ENCODE measurements around the gene TRA2B. TPM values are rescaled to one million over a fixed set of nuclear protein-coding genes. Genes with fewer than 3 reads are reported as not detected.

TRA2B gene
- total and polyA plus RNA-seq, 2 of the 8 experiments (the other 6 are each of a cell fraction or from before 2014, with no cell fraction given) = 206 to 274 TPM

GRCh38 chr3:185934767-185935464 lies 2.9 kb downstream of the TRA2B start:
- peaks cover 12% of the 10 kb centered on the region; the same call in 1 of the 2 replicates for H3K23me2 ChIP-seq (ENCODE audit: low read depth, low read length)
- H2AK5ac ChIP-seq (ENCODE audit: low read depth, low read length) = no peak overlapping the region
- no peak overlapping the region for H2BK20ac ChIP-seq (ENCODE audit: low read length)
- H4K91ac ChIP-seq (replicated peaks; ENCODE audit: insufficient read length, low read length) = no peak overlapping the region
- H3K79me2 ChIP-seq (ENCODE audit: control insufficient read depth in 1 of 2, insufficient read depth in 2 of 2, low read length in 2 of 2) = peaks cover 74 to 80% of the 10 kb centered on the region in 2 experiments
- 8% methylated on average over 8 of the region's 8 CpGs; no CpG with 5 or more reads in 1 of the 2 experiments for WGBS, 2 experiments (ENCODE audit: extremely low coverage in 1 of 2, insufficient coverage in 1 of 2, insufficient read length in 1 of 2, insufficient replicate concordance in 2 of 2, low coverage in 1 of 2, low lambda C conversion rate in 2 of 2, missing lambda C conversion rate in 1 of 2)
- ChIA-PET CTCF (ENCODE audit: partially characterized antibody) (no interaction called here), POLR2A (ENCODE audit: partially characterized antibody) (interaction anchor here (0.8 to 3.9 kb wide), 12 partner anchors 9 to 149 kb away, joined by 3 to 171 read pairs (median 5); partner anchors contain the start of gene IGF2BP2)
- no peak overlapping the region for H2BK120ac ChIP-seq (replicated peaks; ENCODE audit: low read depth, low read length)
- H4K5ac ChIP-seq (ENCODE audit: insufficient read length, low read depth, low read length) = no peak overlapping the region
- FAIRE-seq (no peak), DNase-seq (ENCODE audit: low read depth in 1 of 2, low spot score in 2 of 2) (no peak)
- H3K4me2 ChIP-seq (ENCODE audit: insufficient read depth in 1 of 2, low read depth in 2 of 2, low read length in 2 of 2) = peak overlapping the region; percentile 81 to 87
- TF ChIP-seq CEBPB (IDR thresholded peaks at IDR 0.05; ENCODE audit: low read depth, low read length) = peak; percentile 60; the same call in 1 of the 2 replicates
- no peak for TF ChIP-seq KDM5A (IDR thresholded peaks at IDR 0.05; ENCODE audit: low read length)
- no peak for TF ChIP-seq KDM4A (IDR thresholded peaks at IDR 0.05; ENCODE audit: low read depth, low read length, severe bottlenecking)
- TF ChIP-seq TAF7 (optimal IDR thresholded peaks at IDR 0.05; ENCODE audit: borderline replicate concordance, low read depth, low read length) = peak; percentile 36
- no peak for TF ChIP-seq SIRT6 (IDR thresholded peaks at IDR 0.05; ENCODE audit: low read length)
- no peak overlapping the region for H3K27ac ChIP-seq (ENCODE audit: low read depth, low read length)
- no peak overlapping the region for H2BK15ac ChIP-seq (ENCODE audit: low read length)
- H4K8ac ChIP-seq (ENCODE audit: extremely low read depth, insufficient read depth, low read length) = no peak overlapping the region
- H3K23ac ChIP-seq (ENCODE audit: insufficient read length) = no peak overlapping the region
- H3K18ac ChIP-seq (ENCODE audit: extremely low read depth, low read length) = no peak overlapping the region
- no peaks in the 10 kb centered on the region for H3K27me3 ChIP-seq (replicated peaks in 1 of 4; ENCODE audit: control insufficient read depth in 3 of 4, extremely low read depth in 1 of 4, insufficient read depth in 3 of 4, low read length in 3 of 4)
- no peak overlapping the region for H2BK5ac ChIP-seq (ENCODE audit: low read depth, low read length)
- peaks cover 36 to 56% of the 10 kb centered on the region in 2 experiments for H4K20me1 ChIP-seq (replicated peaks in 1 of 2; ENCODE audit: control insufficient read depth in 1 of 2, insufficient read depth in 2 of 2, low read length in 2 of 2)
- no peak overlapping the region for H2AFZ ChIP-seq (ENCODE audit: low read length)
- no peak overlapping the region for H3K56ac ChIP-seq (replicated peaks; ENCODE audit: insufficient read length, low read depth, low read length)
- no peaks in the 10 kb centered on the region for H3K79me1 ChIP-seq (ENCODE audit: low read depth, low read length)
- H3K4ac ChIP-seq (replicated peaks; ENCODE audit: insufficient read length, low read depth, low read length) = no peak overlapping the region
- no peaks in the 10 kb centered on the region; a peak in 1 of 4 replicates for H3K9me3 ChIP-seq (ENCODE audit: insufficient read depth in 2 of 2, low read depth in 1 of 2, low read length in 1 of 2)
- H3K36me3 ChIP-seq (ENCODE audit: control insufficient read depth in 2 of 4, insufficient read depth in 4 of 4, low read length in 3 of 4) = peaks cover 0 to 20% (median 10%) of the 10 kb centered on the region in 4 experiments; a peak in 5 of 8 replicates
- H3K14ac ChIP-seq (ENCODE audit: insufficient read length) = no peak overlapping the region
- H3K4me3 ChIP-seq (ENCODE audit: extremely low read depth in 1 of 4, insufficient read depth in 2 of 4, low read depth in 3 of 4, low read length in 4 of 4) = peak overlapping the region; percentile 83 to 100 (median 96)
- H3K4me1 ChIP-seq (replicated peaks in 1 of 4; ENCODE audit: control insufficient read depth in 3 of 4, insufficient read depth in 4 of 4, low read length in 3 of 4) = peaks cover 0 to 13% (median 5%) of the 10 kb centered on the region in 4 experiments; a peak in 4 of 7 replicates
- H2BK12ac ChIP-seq (ENCODE audit: low read depth, low read length) = no peak overlapping the region
- peak overlapping the region in 3 of 4 experiments; percentile 14 to 93 (median 52); a peak in 4 of 7 replicates for H3K9ac ChIP-seq (replicated peaks in 1 of 4; ENCODE audit: extremely low read depth in 1 of 4, low read depth in 3 of 4, low read length in 3 of 4)

Data from H1 (cell line).